Measurements from ENCODE around the gene S100G. TPM values are rescaled to one million over a fixed set of nuclear protein-coding genes. Genes with fewer than 3 reads are reported as not detected.
"Not testable (repeated sequence)": the region's sequence is repeated elsewhere in the genome, so short reads cannot be mapped to it uniquely, and the experiment has no call there.

The S100G gene
- total and polyA plus RNA-seq, 10 donors = not detected

GRCh38 chrX:16618422-16618821 is 31.5 kb upstream of the S100G start:
- TF ChIP-seq POLR2A (IDR thresholded peaks at IDR 0.05) = no peak
- TF ChIP-seq POLR2AphosphoS5 (IDR thresholded peaks at IDR 0.05) = no peak
- no peak for TF ChIP-seq CTCF (IDR thresholded peaks at IDR 0.05 in 8 of 11, conservative IDR thresholded peaks at IDR 0.05 in 3 of 11)
- WGBS, 5 donors = 81 to 96% (median 91%) methylated on average over 1 of the region's 1 CpG

GRCh38 chrX:16619024-16619423 is 30.9 kb upstream of the S100G start:
- 65 to 100% (median 91%) methylated on average over 2 of the region's 2 CpGs for WGBS, 5 donors
- Histone ChIP-seq H3K4me3 (no peak overlapping the region), H3K9me3 (no peaks in the 10 kb centered on the region), H3K27me3 (replicated peaks in 1 of 7) (peaks cover 0 to 4% (median 0%) of the 10 kb centered on the region in 7 donors), H3K36me3 (peaks cover 0 to 44% (median 0%) of the 10 kb centered on the region in 6 donors), H3K27ac (no peak overlapping the region), H3K4me1 (no peaks in the 10 kb centered on the region)
- DNase-seq = no peak
- TF ChIP-seq POLR2A (IDR thresholded peaks at IDR 0.05) (no peak), CTCF (IDR thresholded peaks at IDR 0.05 in 8 of 11, conservative IDR thresholded peaks at IDR 0.05 in 3 of 11) (no peak), POLR2AphosphoS5 (IDR thresholded peaks at IDR 0.05) (no peak)
- intact Hi-C loops (cut with DNase I; ENCODE audit: low total_unique reads) = no loop called here

More at GRCh38 chrX:16618422-16618821, 31.5 kb upstream of the S100G start:
- no peak overlapping the region for H3K27ac ChIP-seq
- H3K27me3 ChIP-seq (replicated peaks in 1 of 7) = peaks cover 0 to 4% (median 0%) of the 10 kb centered on the region in 7 donors
- H3K9me3 ChIP-seq = no peaks in the 10 kb centered on the region
- no peak for DNase-seq
- H3K4me3 ChIP-seq = no peak overlapping the region
- intact Hi-C loops (cut with DNase I; ENCODE audit: low total_unique reads) = no loop called here
- peaks cover 0 to 48% (median 0%) of the 10 kb centered on the region in 6 donors for H3K36me3 ChIP-seq
- H3K4me1 ChIP-seq = no peaks in the 10 kb centered on the region

- H3K9me3 ChIP-seq; DNase-seq; H3K36me3 ChIP-seq; H3K27ac ChIP-seq; H3K4me1 ChIP-seq; intact Hi-C loops (cut with DNase I; ENCODE audit: low total_unique reads); H3K4me3 ChIP-seq; H3K27me3 ChIP-seq (replicated peaks in 1 of 7): not testable (repeated sequence)
- 79 to 98% (median 90%) methylated on average over 6 of the region's 6 CpGs for WGBS, 5 donors
Observed at GRCh38 chrX:16628511-16628910, 21.4 kb upstream of the S100G start.

DNA sequence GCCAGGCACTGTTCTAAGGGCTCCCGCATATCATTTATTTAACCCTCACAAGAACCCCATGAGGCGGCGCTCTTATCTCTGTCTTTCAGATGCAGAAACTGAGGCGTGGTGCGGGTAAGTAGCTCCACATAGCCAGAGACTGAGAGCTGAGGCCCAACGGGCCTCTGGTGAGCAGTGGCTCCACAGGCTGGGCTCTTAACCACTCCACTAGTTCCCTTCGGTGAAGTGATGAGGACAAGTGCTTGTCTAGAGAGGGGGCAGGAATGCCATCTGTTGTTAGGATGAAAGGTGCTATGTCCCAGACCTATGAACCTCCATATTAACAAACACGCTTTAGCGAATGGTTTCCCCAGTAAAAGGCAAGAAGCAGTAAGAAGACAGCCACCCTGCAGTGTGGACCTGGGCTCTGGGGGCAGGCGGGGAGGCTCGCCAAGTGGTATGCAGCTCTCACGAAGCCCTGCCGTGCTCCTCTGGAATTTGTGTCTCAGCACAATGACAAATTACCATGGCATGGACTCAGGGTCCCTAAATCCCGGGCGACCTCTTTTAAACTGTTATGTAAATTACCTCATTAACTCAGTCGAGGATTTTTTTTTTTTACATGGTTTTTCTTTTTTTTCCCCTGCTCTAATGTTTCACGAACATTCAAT is 20.9 kb upstream of the S100G start:
- Histone ChIP-seq H3K27me3 (replicated peaks in 1 of 7) (peaks cover 0 to 4% (median 0%) of the 10 kb centered on the region in 7 donors), H3K36me3 (no peaks in the 10 kb centered on the region), H3K27ac (no peak overlapping the region), H3K9me3 (no peaks in the 10 kb centered on the region), H3K4me1 (no peaks in the 10 kb centered on the region), H3K4me3 (no peak overlapping the region)
- WGBS, 5 donors = 69 to 95% (median 91%) methylated on average over 11 to 17 of the region's 17 CpGs
- intact Hi-C loops (cut with DNase I; ENCODE audit: low total_unique reads) = no loop called here
- TF ChIP-seq CTCF (IDR thresholded peaks at IDR 0.05 in 8 of 11, conservative IDR thresholded peaks at IDR 0.05 in 3 of 11) = no peak
- no peak for TF ChIP-seq POLR2A (IDR thresholded peaks at IDR 0.05)
- TF ChIP-seq POLR2AphosphoS5 (IDR thresholded peaks at IDR 0.05) = no peak
- DNase-seq = no peak
